ENCODE data around the gene LCN1.
"Not testable (repeated sequence)": the region's sequence is repeated elsewhere in the genome, so short reads cannot be mapped to it uniquely, and the experiment has no call there.

Gene LCN1

GRCh38 chr9:135549478-135550343 is 28.5 kb downstream of the LCN1 start:
- not testable (repeated sequence) for DNase-seq

- no peak for DNase-seq
Measured at GRCh38 chr9:135550344-135550918, 29.2 kb downstream of the LCN1 start.

- DNase-seq, result no peak
Measured at GRCh38 chr9:135551031-135551430, 29.8 kb downstream of the LCN1 start.

- DNase-seq, result no peak
Measured at GRCh38 chr9:135551456-135551855, 30.2 kb downstream of the LCN1 start.

- no peak for DNase-seq
Measured at GRCh38 chr9:135552021-135552697, 30.9 kb downstream of the LCN1 start.

- no peak for DNase-seq
Measured at GRCh38 chr9:135552698-135553171, 31.5 kb downstream of the LCN1 start.

GRCh38 chr9:135554718-135555117 is 33.5 kb downstream of the LCN1 start:
- DNase-seq, result no peak

GRCh38 chr9:135555203-135555602 is 34.0 kb downstream of the LCN1 start:
- DNase-seq, result no peak

- DNase-seq, result no peak
Measured at GRCh38 chr9:135555910-135556309, 34.7 kb downstream of the LCN1 start.

GRCh38 chr9:135559606-135560005 is 38.4 kb downstream of the LCN1 start:
- DNase-seq, result no peak

- DNase-seq, result no peak
Measured at GRCh38 chr9:135561391-135562234, 40.4 kb downstream of the LCN1 start, which contains the start of gene PAEP. Gene PAEP (plus strand): TSS chr9:135561756.

- DNase-seq, result no peak
Measured at GRCh38 chr9:135562235-135562745, 41.0 kb downstream of the LCN1 start.

GRCh38 chr9:135563039-135563476 is 41.8 kb downstream of the LCN1 start:
- DNase-seq, result no peak

GRCh38 chr9:135563858-135564257 is 42.6 kb downstream of the LCN1 start:
- DNase-seq, result no peak

- no peak for DNase-seq
Measured at GRCh38 chr9:135565141-135565628, 43.9 kb downstream of the LCN1 start.

GRCh38 chr9:135565636-135566035 is 44.4 kb downstream of the LCN1 start:
- DNase-seq, result no peak

GRCh38 chr9:135566552-135566951 is 45.3 kb downstream of the LCN1 start:
- DNase-seq, result no peak

GRCh38 chr9:135567311-135567710 is 46.1 kb downstream of the LCN1 start:
- DNase-seq, result peak; percentile 3

GRCh38 chr9:135568026-135568425 is 46.8 kb downstream of the LCN1 start:
- DNase-seq, result no peak

GRCh38 chr9:135570456-135570855 is 49.2 kb downstream of the LCN1 start:
- DNase-seq, result no peak

- no peak for DNase-seq
Measured at GRCh38 chr9:135572233-135572632, 51.0 kb downstream of the LCN1 start.

- no peak for DNase-seq
Measured at GRCh38 chr9:135573124-135573523, 51.9 kb downstream of the LCN1 start.

Measured in NCI-H2029 treated with DMSO at 0.1 percent for 48 hours (cell line).